Measurements from ENCODE around the gene INPP4A.

INPP4A gene

DNA sequence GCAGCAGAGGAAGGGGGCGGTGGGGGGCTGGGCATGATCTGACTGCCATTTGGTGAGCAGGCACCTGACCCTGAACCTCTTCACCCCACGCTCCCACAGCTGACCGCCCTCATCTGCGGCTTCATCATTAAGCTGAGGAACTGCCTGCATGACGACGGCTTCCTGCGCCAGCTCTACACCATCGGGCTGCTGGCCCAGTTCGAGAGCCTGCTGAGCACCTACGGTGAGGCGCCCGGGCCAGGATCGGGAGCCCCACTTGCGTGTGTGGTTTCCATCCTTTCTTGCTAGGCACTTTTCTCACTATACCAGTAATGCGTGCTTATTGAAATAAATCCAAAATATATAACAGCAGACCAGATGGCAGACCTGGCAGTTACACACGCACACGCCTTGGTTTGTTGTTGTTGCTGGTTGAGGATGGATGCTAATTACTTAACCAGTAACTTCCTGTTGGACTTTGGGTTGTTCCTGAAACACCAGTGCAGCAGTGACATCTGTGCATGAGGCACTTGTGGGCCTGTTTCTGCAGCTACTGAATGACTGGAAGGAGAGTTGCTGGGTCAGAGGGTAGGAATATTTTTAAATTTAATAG lies 120.0 kb downstream of the INPP4A start:
- no peak for DNase-seq (ENCODE audit: low spot score)

DNA sequence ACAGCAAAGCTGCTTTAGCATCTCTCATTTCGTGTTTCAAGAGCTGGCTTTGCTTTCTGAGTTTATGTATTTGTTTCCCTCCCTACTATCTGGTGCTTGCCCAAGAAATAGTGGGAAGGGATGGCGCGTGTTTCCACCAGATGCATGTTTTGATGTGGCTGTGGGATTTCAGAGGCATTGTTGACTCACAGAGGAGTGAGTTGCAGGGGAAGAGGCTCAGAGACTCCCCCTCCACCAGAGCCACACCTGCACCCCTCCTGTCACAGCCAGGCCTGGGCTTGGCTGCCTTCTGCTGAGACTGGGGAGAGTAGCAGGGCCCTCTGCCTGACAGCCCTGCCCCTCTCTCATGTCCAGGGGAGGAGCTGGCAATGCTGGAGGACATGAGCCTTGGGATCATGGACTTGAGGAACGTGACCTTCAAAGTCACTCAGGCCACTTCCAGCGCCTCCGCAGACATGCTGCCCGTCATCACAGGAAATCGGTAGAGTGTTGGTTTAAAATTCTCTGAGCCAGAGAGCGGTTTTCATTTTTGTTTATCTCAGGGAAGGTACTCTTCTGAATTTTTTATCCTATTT lies 120.7 kb downstream of the INPP4A start:
- no peak for DNase-seq (ENCODE audit: low spot score)

DNA sequence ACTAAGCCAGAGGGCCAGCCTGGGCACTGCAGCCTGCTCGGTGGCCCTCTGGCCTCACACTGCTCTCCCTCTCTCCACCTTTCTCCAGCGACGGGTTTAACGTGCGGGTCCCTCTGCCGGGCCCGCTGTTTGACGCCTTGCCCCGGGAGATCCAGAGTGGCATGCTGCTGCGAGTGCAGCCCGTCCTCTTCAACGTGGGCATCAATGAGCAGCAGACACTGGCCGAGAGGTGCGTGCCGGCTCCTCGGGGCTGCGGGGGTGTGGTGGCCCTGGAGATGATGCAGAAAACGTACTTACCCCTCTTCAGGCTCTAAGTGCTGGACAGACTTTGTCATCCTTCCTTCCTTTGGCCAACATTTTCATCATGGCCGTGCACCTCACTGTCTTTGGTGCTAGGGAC lies 121.3 kb downstream of the INPP4A start:
- DNase-seq (ENCODE audit: low spot score) = no peak

- peak; percentile 66 for DNase-seq (ENCODE audit: low spot score)
Measured at GRCh38 chr2:98568161-98568956, 123.7 kb downstream of the INPP4A start.

DNA sequence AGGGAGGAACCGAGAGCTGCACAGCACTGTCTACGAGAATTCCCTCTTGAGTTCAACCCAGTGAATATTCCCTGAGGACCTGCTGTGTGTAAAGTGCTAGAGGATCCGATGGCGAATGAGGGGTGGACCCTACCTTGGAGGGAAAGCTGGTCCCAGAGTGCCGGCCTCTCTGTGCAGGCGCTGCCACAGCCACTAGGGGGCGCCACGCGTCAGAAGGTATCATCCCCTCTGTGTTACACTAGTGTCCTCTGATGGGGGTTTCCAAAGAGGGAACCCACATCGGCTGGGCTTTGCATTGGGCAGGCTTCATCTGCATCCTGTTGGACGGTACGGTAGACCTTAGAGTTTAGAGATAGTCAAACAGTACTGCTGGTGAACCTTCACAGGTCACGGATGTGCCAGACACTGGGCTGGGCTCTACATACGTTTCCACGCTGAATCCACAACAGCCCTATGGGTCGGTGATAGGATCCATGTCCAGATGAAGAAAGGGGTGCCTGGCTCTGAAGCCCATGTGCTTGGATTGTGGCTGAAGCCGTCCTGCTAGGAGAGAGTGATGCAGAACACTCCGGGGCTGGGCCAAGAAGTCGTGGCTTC lies 124.6 kb downstream of the INPP4A start:
- DNase-seq (ENCODE audit: low spot score) = peak; percentile 64

DNA sequence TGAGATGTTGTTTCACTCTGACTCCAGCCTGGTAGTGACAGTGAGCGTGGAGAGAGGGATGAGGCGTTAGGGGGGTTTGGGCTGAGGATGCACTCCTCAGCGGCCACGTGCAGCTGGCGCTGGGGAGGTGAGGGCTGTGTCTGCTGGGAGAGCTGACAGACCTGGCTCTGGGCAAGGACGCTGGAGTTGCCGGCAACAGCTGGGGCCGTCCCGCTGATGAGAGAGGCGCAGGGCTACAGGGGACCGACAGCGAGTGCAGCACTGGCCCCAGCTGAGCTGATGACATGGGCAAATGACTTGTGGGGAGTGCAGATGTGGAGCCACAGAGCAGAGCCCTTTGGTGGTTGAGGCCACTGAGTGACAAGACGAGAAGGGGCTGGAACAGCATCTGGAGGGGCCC lies 125.3 kb downstream of the INPP4A start:
- no peak for DNase-seq (ENCODE audit: low spot score)

DNA sequence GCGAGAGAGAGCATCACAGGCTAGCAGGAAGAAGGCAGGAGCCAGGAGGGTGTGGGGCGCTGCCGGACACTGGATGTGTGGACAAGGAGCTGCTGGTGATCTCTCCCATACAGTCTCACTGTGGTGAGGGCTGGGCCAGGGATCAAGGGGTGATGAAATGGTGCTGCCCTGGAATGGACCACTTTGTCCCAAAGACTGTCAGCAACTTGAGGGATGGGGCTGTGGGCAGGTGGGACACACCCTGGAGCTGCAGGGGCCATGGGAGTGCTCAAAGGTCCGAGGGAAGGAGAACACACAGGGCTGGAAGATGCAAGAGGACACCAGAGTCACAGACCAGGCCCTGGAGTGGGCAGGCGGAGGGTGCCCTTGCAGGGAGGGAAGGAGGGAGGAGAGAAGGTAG lies 125.7 kb downstream of the INPP4A start:
- no peak for DNase-seq (ENCODE audit: low spot score)

- DNase-seq (ENCODE audit: low spot score) = no peak
Measured at GRCh38 chr2:98571121-98571701, 126.6 kb downstream of the INPP4A start.

GRCh38 chr2:98571796-98572195 lies 127.1 kb downstream of the INPP4A start:
- DNase-seq (ENCODE audit: low spot score) = no peak

- no peak for DNase-seq (ENCODE audit: low spot score)
Measured at GRCh38 chr2:98572211-98572610, 127.6 kb downstream of the INPP4A start.

DNA sequence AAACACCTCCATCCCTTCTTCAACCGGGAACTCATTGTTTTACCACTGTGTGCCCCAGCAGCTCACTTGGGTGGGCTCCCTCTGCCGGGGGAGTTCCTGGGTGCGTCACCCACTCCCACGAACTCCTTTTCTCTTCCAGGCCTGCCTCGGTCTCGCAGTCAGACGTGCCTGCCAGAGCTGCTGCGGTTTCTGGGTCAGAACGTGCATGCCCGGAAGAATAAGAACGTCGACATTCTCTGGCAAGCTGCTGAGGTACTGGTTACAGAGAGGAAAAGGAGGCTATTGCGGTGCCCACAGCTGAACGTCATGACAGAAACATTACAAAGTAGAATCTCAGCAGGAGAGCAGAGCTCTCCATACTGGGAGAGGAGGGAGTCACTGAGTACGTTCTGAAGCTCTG lies 128.0 kb downstream of the INPP4A start:
- no peak for DNase-seq (ENCODE audit: low spot score)

- no peak for DNase-seq (ENCODE audit: low spot score)
Measured at GRCh38 chr2:98573426-98573825, 128.8 kb downstream of the INPP4A start.

- DNase-seq (ENCODE audit: low spot score) = no peak
Measured at GRCh38 chr2:98576666-98577312, 132.1 kb downstream of the INPP4A start.

DNA sequence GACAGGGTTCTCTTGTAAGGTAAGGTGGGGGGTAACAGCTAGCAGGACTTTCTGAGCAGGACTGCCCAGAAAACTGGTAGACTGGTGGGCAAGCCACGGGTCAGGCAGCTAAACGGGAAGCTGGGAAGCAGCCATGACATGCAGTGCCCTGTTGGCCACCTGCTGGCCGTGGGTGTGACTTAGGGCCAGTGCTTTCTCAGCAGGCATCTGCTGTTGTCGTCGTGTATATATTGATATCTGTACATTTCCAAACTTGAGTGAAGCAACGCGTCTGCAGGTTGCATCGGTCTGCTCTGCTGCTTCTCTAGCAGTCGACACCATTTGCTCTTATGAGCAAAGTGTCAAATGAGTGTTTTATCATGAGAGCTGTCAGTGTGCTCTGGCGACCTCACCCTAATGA lies 132.7 kb downstream of the INPP4A start:
- DNase-seq (ENCODE audit: low spot score) = no peak

DNA sequence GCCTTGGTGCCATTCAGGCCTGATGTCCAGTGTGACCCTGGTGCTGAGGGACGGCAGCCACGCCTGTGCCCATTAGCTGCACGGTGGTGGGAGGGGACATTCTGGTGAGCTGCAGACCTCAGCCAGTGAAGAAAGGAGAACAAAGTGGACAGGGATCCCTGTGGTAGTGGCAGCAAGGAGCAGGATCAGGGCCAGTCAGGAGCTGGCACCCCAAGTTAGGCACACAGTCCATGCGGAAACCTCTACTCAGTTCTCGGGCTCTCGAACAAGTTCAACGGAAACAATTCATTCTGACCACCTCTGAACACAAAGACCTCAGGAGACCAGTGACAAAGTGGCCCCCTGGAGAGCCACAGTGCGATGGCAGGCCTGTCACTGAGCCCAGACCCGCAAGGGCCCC lies 133.6 kb downstream of the INPP4A start:
- no peak for DNase-seq (ENCODE audit: low spot score)

- no peak for DNase-seq (ENCODE audit: low spot score)
Measured at GRCh38 chr2:98579926-98580325, 135.3 kb downstream of the INPP4A start.

DNA sequence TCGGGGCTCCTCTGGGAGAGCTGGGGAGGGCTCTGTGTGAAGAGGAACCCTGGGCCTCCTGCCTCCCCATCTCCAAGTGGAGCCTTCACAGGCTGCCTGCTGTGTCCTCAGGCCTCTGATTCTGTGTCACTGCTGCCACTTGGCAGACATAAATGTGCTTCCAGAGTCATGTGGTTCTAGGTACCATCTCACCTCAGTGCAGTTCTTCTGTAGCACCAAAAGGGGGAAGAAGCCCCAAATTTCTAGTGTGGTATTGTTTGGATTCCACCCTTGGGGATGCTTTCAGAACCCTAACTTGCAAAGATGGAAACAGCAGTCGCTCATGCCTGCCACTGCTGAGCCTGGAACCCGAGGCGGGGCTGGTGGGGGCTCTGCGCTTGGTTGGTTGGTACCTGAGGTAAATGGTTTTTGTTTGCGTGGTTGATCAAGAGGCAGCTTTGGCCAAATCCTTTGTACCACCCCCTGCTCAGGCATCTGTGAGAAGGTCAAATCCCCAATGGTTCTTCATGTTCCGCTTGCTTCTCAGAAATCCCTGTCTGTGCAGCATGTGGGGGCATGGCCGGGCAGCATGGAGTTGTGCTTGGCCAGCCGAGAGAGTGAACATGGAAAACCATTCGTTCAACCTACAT lies 136.1 kb downstream of the INPP4A start:
- no peak for DNase-seq (ENCODE audit: low spot score)

DNA sequence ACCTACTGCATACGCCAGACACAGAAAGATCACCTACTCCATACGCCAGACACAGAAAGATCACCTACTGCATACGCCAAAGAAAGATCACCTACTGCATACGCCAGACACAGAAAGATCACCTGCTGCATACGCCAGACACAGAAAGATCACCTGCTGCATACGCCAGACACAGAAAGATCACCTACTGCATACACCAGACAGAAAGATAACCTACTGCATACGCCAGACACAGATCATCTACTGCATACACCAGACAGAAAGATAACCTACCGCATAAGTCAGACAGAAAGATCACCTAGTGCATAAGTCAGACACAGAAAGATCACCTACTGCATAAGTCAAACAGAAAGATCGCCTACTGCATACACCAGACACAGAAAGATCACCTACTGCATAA lies 137.9 kb downstream of the INPP4A start:
- DNase-seq (ENCODE audit: low spot score) = no peak

DNA sequence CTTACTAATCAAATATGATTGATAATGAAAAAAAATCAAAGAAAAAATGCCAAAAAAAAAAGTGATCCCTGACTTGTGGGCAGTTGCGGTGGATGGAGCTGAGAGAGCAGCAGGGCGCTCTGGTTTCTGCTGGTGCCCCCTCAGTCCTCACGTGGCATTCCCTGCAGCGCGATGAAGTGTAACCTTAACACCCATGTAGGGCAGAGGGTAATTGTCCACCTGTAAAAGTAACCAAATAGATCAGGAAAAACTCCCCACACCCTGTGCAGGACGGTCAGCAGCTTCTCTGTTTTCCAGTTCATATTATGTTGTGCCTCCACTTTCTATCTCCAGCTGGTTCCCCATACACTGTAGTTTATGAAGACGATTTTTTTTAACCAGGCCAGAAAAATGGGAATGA lies 138.6 kb downstream of the INPP4A start:
- DNase-seq (ENCODE audit: low spot score) = no peak

DNA sequence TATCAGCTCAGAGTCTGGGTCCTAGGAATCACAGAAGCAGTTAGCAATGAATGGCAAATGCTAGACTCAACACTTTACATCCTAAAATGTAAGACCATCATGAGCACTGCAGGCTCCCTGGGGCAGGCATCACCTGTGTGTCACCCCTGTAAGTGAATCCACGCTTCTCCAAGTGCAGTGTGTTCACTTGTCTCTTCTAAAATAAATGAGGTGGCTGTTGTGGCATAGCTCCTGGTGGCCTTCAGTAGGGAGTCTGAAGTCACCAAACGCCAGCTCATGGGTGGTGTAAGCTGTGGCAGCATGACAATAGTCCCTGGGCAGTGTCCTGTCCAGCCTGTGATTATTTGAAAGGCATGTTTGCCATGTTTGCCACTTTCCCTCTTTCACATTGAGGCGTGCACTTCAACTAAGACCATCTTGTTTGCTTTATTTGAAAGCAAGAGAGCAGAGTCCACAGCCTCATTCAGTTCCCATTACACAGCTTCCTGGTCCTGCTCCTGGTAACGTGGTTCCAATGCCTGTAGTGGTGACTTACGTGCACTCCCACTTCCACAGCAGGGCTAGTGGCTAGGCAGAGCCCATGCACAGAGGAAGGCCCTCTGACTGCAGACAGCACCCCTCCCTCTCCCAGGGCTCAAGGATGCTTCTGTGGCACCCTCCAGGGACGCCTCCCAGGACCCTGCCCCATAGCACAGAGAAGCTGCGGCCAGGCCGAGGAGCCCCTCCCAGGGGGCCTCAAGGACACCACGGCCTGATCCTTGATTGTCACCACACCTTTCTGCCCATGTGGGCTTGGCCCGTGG lies 139.4 kb downstream of the INPP4A start:
- DNase-seq (ENCODE audit: low spot score) = no peak

GRCh38 chr2:98585386-98585785 lies 140.7 kb downstream of the INPP4A start:
- DNase-seq (ENCODE audit: low spot score) = no peak

All from AG20443 (cell line).